ENCODE measurements around the gene CIB4. TPM values are rescaled to one million over a fixed set of nuclear protein-coding genes. Genes with fewer than 3 reads are reported as not detected.

The CIB4 gene
- total and polyA plus RNA-seq, 2 of the 13 experiments (the other 11 are each of a cell fraction or from before 2014, with no cell fraction given), result not detected

GRCh38 chr2:26537826-26538475 lies 103.2 kb downstream of the CIB4 start:
- BruUV-seq (replicated peaks), result no TSS peak
- ChIA-PET CTCF (ENCODE audit: low intra/inter-chr PET ratio, low total read pairs) (no interaction called here), POLR2A (no interaction called here)
- H3K4me3 ChIP-seq (replicated peaks in 1 of 3; ENCODE audit: insufficient read depth in 1 of 3, low read depth in 2 of 3, low read length in 3 of 3), result no peak overlapping the region
- in situ Hi-C loops (cut with HindIII; ENCODE audit: extremely low pct_ligation_motif_present, low pct_unique_long_range_greater_than_20kb), result no loop called here
- no peak overlapping the region for H3K27ac ChIP-seq (ENCODE audit: extremely low read length, insufficient read depth, low read length)
- H3K27me3 ChIP-seq (ENCODE audit: control insufficient read depth in 1 of 2, insufficient read depth in 2 of 2, low read length in 2 of 2), result peaks cover 18 to 82% of the 10 kb centered on the region in 2 experiments
- DNase-seq (ENCODE audit: low spot score), result no peak
- TF ChIP-seq ZNF563 (CRISPR knock-in tag; IDR thresholded peaks at IDR 0.05), result 0 out of 2 replicates have a peak, but pooled peaks have one; percentile 35
- no peak for TF ChIP-seq CENPT (CRISPR knock-in tag; IDR thresholded peaks at IDR 0.05; ENCODE audit: low read depth)
- no peak for TF ChIP-seq PHF21A (CRISPR knock-in tag; IDR thresholded peaks at IDR 0.05)
- no peaks in the 10 kb centered on the region for H3K9me3 ChIP-seq (ENCODE audit: low read length)
- no peaks in the 10 kb centered on the region for H3K4me1 ChIP-seq (ENCODE audit: insufficient read depth, low read length)
- WGBS (ENCODE audit: low lambda C conversion rate), result 30% methylated on average over 13 of the region's 14 CpGs
- no peak for FAIRE-seq
- H3K79me2 ChIP-seq (ENCODE audit: insufficient read depth, low read length), result no peaks in the 10 kb centered on the region
- H3K36me3 ChIP-seq (replicated peaks in 1 of 2; ENCODE audit: control insufficient read depth in 1 of 2, insufficient read depth in 2 of 2, low read length in 2 of 2), result no peaks in the 10 kb centered on the region
- H4K20me1 ChIP-seq (ENCODE audit: insufficient read depth, low read length), result no peaks in the 10 kb centered on the region; the same call in 1 of the 2 replicates
- ATAC-seq, result peak; percentile 16; the same call in 1 of the 3 replicates
- no peak overlapping the region for H2AFZ ChIP-seq (ENCODE audit: low read length)
- no peak overlapping the region for H3K4me2 ChIP-seq (ENCODE audit: low read depth, low read length)
- H3K9ac ChIP-seq (ENCODE audit: insufficient read depth, low read depth, low read length), result no peak overlapping the region
- intact Hi-C loops (cut with micrococcal nuclease; ENCODE audit: unreplicated experiment), result no loop called here

GRCh38 chr2:26537069-26537825 lies 103.9 kb downstream of the CIB4 start:
- no peaks in the 10 kb centered on the region for H3K9me3 ChIP-seq (ENCODE audit: low read length)
- no peak overlapping the region for H3K4me3 ChIP-seq (replicated peaks in 1 of 3; ENCODE audit: insufficient read depth in 1 of 3, low read depth in 2 of 3, low read length in 3 of 3)
- POLR2A ChIA-PET, result no interaction called here
- FAIRE-seq, result no peak
- no peak overlapping the region for H2AFZ ChIP-seq (ENCODE audit: low read length)
- WGBS (ENCODE audit: low lambda C conversion rate), result 27% methylated on average over 17 of the region's 17 CpGs
- CTCF ChIA-PET (ENCODE audit: low intra/inter-chr PET ratio, low total read pairs), result no interaction called here
- no peaks in the 10 kb centered on the region for H3K79me2 ChIP-seq (ENCODE audit: insufficient read depth, low read length)
- H3K27ac ChIP-seq (ENCODE audit: extremely low read length, insufficient read depth, low read length), result no peak overlapping the region
- peaks cover 21 to 82% of the 10 kb centered on the region in 2 experiments for H3K27me3 ChIP-seq (ENCODE audit: control insufficient read depth in 1 of 2, insufficient read depth in 2 of 2, low read length in 2 of 2)
- DNase-seq (ENCODE audit: low spot score), result no peak
- no TSS peak for BruUV-seq (replicated peaks)
- ATAC-seq, result no peak
- H3K4me1 ChIP-seq (ENCODE audit: insufficient read depth, low read length), result no peaks in the 10 kb centered on the region
- H3K9ac ChIP-seq (ENCODE audit: insufficient read depth, low read depth, low read length), result no peak overlapping the region
- in situ Hi-C loops (cut with HindIII; ENCODE audit: extremely low pct_ligation_motif_present, low pct_unique_long_range_greater_than_20kb), result no loop called here
- no peaks in the 10 kb centered on the region; the same call in 1 of the 2 replicates for H4K20me1 ChIP-seq (ENCODE audit: insufficient read depth, low read length)
- no peak overlapping the region for H3K4me2 ChIP-seq (ENCODE audit: low read depth, low read length)
- H3K36me3 ChIP-seq (replicated peaks in 1 of 2; ENCODE audit: control insufficient read depth in 1 of 2, insufficient read depth in 2 of 2, low read length in 2 of 2), result no peaks in the 10 kb centered on the region
- intact Hi-C loops (cut with micrococcal nuclease; ENCODE audit: unreplicated experiment), result no loop called here
- TF ChIP-seq ETV6 (CRISPR knock-in tag; conservative IDR thresholded peaks at IDR 0.05) (no peak), ZNF225 (CRISPR knock-in tag; IDR thresholded peaks at IDR 0.05) (no peak), ZBTB1 (CRISPR knock-in tag; IDR thresholded peaks at IDR 0.05; ENCODE audit: borderline replicate concordance) (no peak), ZFX (CRISPR knock-in tag; IDR thresholded peaks at IDR 0.05; ENCODE audit: low read depth) (no peak), ZBTB8A (CRISPR knock-in tag; IDR thresholded peaks at IDR 0.05; ENCODE audit: borderline replicate concordance, low read depth) (no peak), ZNF510 (CRISPR knock-in tag; IDR thresholded peaks at IDR 0.05; ENCODE audit: low read depth) (no peak), NONO (IDR thresholded peaks at IDR 0.05) (no peak), NONO (CRISPR knock-in tag; conservative IDR thresholded peaks at IDR 0.05) (no peak), ARNT (IDR thresholded peaks at IDR 0.05) (no peak), ARID3A (IDR thresholded peaks at IDR 0.05; ENCODE audit: low read depth, low read length) (no peak)
- TF ChIP-seq, protein P1, sequence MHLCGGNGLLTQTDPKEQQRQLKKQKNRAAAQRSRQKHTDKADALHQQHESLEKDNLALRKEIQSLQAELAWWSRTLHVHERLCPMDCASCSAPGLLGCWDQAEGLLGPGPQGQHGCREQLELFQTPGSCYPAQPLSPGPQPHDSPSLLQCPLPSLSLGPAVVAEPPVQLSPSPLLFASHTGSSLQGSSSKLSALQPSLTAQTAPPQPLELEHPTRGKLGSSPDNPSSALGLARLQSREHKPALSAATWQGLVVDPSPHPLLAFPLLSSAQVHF (CRISPR knock-in tag; IDR thresholded peaks at IDR 0.05), result no peak
- TF ChIP-seq, protein P2, sequence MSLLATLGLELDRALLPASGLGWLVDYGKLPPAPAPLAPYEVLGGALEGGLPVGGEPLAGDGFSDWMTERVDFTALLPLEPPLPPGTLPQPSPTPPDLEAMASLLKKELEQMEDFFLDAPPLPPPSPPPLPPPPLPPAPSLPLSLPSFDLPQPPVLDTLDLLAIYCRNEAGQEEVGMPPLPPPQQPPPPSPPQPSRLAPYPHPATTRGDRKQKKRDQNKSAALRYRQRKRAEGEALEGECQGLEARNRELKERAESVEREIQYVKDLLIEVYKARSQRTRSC (CRISPR knock-in tag; IDR thresholded peaks at IDR 0.05; ENCODE audit: low read depth), result no peak

All from HepG2 (cell line).